ENCODE data around the gene ADARB2. TPM values are rescaled to one million over a fixed set of nuclear protein-coding genes. Genes with fewer than 3 reads are reported as not detected.

ADARB2 gene
- total and polyA plus RNA-seq, 2 experiments from 2014 or later, result 2.0 to 5.0 TPM

GRCh38 chr10:1579671-1580070 lies 157.7 kb downstream of the ADARB2 start (continued):
- TF ChIP-seq CTCF (conservative IDR thresholded peaks at IDR 0.05; ENCODE audit: low read depth in 2 of 2) (no peak), EZH2phosphoT487 (IDR thresholded peaks at IDR 0.05; ENCODE audit: unreplicated experiment) (no peak), STAT1 (IDR thresholded peaks at IDR 0.05; ENCODE audit: unreplicated experiment) (no peak), REST (IDR thresholded peaks at IDR 0.05; ENCODE audit: unreplicated experiment) (no peak)

- no peak overlapping the region for H3K27ac ChIP-seq (ENCODE audit: low read depth)
- no peaks in the 10 kb centered on the region for H3K27me3 ChIP-seq (ENCODE audit: insufficient read depth)
- H3K79me2 ChIP-seq (replicated peaks; ENCODE audit: insufficient read depth), result no peaks in the 10 kb centered on the region
- ATAC-seq, result no peak
- Mint-ChIP-seq H3K36me3 (ENCODE audit: low read depth) (no peaks in the 10 kb centered on the region), H3K4me1 (no peaks in the 10 kb centered on the region), H3K4me3 (no peak overlapping the region), H3K27ac (no peak overlapping the region), H3K27me3 (ENCODE audit: insufficient read depth, low read depth, poor library complexity) (peaks cover 3% of the 10 kb centered on the region), H3K9me3 (0 out of 3 replicates have a peak, but pooled peaks cover 1% of the 10 kb centered on the region)
- DNase-seq (ENCODE audit: low spot score), result no peak
- no peaks in the 10 kb centered on the region for H3K36me3 ChIP-seq (ENCODE audit: insufficient read depth)
- H3K9me2 ChIP-seq (ENCODE audit: insufficient read depth), result no peaks in the 10 kb centered on the region
- H4K20me1 ChIP-seq (replicated peaks; ENCODE audit: insufficient read depth), result no peaks in the 10 kb centered on the region
- no peak overlapping the region for H3K4me2 ChIP-seq
- no peaks in the 10 kb centered on the region for H3K4me1 ChIP-seq (ENCODE audit: insufficient read depth)
- no peak for TF ChIP-seq EZH2phosphoT487 (IDR thresholded peaks at IDR 0.05; ENCODE audit: unreplicated experiment)
- no peak for TF ChIP-seq NANOG (IDR thresholded peaks at IDR 0.05; ENCODE audit: borderline replicate concordance)
- TF ChIP-seq ZNF462 (CRISPR knock-in tag; IDR thresholded peaks at IDR 0.05), result no peak
- TF ChIP-seq EZH2 (IDR thresholded peaks at IDR 0.05; ENCODE audit: low read depth, unreplicated experiment), result no peak
- TF ChIP-seq ETS1 (IDR thresholded peaks at IDR 0.05), result no peak
- no peak for TF ChIP-seq CREB1 (CRISPR knock-in tag; IDR thresholded peaks at IDR 0.05; ENCODE audit: low read depth)
- no peak for TF ChIP-seq ZNF331 (CRISPR knock-in tag; IDR thresholded peaks at IDR 0.05; ENCODE audit: low read depth)
- H3K4me3 ChIP-seq, result no peak overlapping the region
- H3F3A ChIP-seq (replicated peaks; ENCODE audit: low read depth), result no peaks in the 10 kb centered on the region
- no peak overlapping the region for H2AFZ ChIP-seq
These were observed 158.2 kb downstream of the ADARB2 start for GRCh38 chr10:1579141-1579491.
